DMS 273 (cell line): ENCODE results near the gene NUPR1.
"Not testable (repeated sequence)": the region's sequence is repeated elsewhere in the genome, so short reads cannot be mapped to it uniquely, and the experiment has no call there.

Experiments
- DNase-seq: peaks from one replicate; lab custom pipeline; 2025; ENCODE audit not compliant: unreplicated experiment; lab: John Stamatoyannopoulos, UW

Gene NUPR1, protein sequence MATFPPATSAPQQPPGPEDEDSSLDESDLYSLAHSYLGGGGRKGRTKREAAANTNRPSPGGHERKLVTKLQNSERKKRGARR

GRCh38 chr16:28538733-28539596 lies at the start of gene NUPR1:
TSS of gene NUPR1 (minus strand) at chr16:28538974. CDS start at chr16:28538907, 67 bp downstream.
- DNase-seq, result peak; percentile 96

DNA sequence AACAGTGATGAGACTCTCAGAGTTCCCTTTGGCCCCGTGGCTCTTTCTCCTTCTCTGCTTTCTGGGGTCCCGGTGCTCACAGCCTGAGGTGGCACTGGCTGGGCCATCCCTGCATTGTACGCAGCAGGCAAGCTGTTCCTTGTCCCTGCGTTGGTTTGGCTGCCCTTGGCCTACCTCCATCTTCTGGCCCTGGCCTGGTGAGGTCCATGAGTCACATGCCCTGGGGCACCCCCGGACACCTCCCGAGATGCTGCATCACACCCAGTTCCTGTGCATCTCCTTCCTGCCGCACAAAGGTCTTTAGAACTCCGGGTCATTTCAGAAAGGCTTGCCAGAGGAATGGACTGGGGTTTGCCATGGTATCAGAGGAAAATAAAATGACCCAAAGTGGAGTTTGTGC lies 48.6 kb upstream of the NUPR1 start:
- no peak for DNase-seq

- no peak for DNase-seq
Observed at GRCh38 chr16:28586466-28586865, 47.7 kb upstream of the NUPR1 start.

DNA sequence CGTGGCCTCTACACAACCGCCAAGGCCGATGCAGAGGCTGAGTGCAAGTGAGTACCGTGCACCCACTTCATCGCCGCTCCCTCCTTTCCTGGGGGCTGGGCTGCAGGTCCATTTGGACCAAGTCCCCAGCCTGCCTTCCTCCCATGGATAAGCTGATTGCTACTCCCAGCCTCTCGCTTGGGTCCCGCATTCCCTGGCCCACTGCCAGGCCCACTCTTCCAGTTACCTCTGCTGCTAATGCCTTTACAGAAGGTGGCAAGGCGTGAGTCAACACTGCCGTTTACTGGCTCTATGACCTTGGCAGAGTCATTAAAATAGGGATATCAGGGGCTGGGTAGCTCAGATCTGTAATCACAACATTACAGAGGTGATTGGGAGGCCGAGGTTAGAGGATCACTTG lies 46.9 kb upstream of the NUPR1 start:
- no peak for DNase-seq

- no peak for DNase-seq
Observed at GRCh38 chr16:28580726-28581315, 42.0 kb upstream of the NUPR1 start.

DNA sequence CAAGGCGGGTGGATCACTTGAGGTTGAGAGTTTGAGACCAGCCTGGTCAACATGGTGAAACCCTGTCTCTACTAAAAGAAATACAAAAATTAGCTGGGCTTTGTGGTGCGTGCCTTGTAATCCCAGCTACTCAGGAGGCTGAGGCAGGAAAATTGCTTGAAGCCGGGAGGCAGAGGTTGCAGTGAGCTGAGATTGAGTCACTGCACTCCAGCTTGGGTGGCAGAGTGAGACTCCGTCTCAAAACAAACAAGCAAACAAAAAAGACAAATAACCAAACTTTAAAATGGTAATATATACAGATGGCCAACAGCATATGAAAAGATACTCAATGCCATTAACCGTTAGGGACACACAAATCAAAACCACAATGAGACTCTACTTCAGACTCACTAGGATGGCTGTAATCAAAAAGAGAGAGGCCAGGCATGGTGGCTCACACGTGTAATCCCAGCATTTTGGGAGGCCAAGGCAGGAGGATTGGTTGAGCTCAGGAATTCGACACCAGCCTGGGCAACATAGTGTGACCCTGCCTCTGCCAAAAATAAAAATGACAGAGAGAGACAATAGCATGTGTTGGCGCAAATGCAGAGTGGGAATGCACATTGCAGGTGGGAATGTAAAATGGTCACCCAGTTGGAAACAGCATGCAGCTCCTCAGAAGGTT lies 36.8 kb upstream of the NUPR1 start:
- no peak for DNase-seq

DNA sequence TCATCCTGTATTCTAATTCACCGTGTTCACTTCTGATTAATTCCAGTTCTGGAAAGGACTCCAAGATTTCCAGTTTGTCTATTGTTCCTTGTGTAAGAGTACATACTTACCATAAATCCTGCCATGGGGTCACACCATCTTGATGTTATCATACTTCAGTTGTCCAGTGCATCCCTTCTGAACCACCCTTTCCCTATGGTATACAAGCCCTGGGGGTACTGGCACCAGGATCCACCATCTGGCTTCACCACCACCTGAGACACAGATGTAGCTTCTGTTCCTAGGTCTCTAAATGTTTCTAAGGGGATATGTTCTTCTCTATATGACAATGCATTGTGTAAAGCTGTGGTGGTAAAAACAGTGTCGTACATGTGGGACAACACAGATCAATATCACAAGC lies 36.2 kb upstream of the NUPR1 start:
- no peak for DNase-seq

- no peak for DNase-seq
Observed at GRCh38 chr16:28573738-28574718, 35.3 kb upstream of the NUPR1 start.

DNA sequence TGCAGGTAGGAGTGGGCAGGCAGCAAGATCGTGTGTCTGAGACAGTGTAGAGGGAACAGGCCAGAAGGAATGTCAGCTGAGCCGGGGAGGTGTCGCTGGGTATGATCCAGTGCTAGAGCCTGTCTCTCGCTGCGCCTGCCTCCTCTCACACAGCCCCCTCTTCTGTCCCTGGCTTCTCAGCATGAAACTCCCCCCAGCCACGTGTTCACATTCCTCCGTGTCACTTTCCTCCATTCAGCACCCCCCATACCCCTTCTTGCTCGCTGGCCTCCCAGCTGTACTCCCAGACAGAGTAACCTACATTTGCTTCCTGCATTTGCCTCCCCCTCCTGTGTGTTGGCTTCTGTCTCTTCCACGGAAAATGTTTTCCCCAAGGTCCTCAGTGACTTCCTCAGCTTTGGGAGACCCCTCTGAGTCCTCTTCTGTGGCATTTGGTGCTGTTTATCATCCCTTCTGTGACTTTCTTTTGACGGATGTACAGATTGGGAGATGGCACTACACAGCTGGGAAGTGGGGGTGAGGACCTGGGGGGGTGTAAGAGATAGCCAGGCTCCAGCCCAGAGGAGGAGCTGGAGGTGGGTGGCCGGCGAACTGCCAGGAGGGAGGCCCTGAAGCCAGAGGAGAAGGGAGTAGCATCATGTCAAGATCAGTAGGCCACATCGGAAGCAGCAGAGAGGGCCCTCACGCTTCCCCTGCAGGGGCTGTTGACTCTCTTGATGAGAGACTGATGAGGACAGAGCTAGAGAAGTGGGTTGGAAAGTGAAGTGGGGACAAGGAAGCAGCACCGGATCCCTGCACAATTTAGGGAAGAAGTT lies 34.1 kb upstream of the NUPR1 start:
- no peak for DNase-seq

- DNase-seq, result no peak
Observed at GRCh38 chr16:28569968-28570752, 31.4 kb upstream of the NUPR1 start.

DNA sequence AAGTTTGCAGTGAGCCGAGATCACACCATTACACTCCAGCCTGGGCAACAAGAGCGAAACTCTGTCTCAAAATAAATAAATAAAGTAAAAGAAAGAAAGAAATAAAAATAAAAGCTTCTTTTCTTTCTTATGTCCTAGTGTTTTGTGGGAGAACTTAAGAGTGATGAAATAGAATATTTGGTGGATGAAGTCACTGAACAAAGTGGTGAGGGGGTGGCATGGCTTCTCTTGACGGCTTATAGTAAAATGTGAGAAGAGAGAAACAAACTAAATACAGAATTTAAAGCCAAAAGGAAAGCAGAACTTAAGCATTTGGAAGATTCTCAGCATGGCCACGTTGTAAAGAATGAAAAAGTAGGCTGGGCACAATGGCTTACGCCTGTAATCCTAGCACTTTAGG lies 30.2 kb upstream of the NUPR1 start:
- DNase-seq, result no peak

DNA sequence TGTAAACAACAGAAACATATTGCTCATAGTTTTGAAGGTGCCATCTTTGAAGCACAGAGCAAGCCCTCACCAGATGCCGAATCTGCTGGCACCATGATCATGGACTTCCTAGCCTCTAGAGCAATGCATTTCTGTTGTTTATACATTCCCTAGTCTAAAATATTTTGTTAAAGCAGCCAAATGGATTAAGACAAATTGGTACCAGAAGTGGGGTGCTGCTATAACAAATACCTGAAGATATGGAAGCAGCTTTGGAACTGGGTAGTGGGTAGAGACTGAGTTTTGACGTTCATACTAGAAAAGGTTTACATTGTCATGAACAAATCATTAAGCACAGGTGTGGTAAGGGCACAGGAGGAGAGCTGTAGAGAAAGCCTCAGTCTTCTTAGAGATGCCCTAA lies 28.5 kb upstream of the NUPR1 start:
- DNase-seq, result no peak

DNA sequence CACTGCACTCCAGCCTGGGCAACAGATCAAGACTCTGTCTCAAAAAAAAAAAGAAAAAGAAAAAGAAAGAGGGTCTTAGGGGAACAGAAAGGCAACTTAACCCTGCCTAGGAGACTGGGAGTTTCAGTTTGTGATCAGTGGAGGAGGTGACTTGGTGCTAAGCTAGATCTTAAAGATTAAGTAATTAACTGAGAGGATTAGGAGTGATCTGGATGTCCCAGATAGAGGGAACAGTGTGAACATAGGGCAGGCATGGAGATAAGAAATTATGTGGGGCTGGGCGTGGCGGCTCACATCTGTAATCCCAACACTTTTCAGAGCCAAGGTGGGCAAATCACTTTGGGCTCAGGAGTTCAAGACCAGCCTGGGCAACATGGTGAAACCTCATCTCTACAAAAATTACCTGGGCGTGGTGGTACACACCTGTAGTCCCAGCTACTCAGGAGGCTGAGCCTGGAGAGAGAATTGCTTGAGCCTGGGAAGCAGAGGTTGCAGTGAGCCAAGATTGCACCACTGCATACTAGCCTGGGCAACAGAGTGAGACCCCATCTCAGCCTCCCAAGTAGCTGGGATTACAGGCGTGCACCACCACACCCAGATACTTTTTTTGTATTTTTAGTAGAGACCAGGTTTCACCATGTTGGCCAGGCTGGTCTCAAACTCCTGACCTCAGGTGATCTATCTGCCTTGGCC lies 27.6 kb upstream of the NUPR1 start:
- not testable (repeated sequence) for DNase-seq

DNA sequence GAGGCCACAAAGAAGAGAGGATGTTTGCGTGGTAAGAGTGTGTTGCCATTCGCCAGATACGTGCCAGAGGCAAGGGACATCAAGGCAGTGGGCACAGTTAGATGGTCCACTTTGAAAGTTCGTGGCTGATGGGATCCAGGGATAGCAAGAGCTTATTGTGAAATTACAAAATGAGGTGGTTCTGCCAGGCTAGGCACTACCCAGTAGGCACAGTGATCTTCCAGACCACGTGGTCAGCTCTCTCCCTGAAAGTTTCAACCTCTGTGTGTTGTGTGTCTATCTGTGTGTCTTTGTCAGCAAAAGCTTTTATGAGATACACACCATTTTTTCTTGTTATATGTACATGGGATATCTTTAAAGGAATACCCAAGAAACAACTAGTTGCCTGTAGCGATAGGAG lies 24.4 kb upstream of the NUPR1 start:
- no peak for DNase-seq

DNA sequence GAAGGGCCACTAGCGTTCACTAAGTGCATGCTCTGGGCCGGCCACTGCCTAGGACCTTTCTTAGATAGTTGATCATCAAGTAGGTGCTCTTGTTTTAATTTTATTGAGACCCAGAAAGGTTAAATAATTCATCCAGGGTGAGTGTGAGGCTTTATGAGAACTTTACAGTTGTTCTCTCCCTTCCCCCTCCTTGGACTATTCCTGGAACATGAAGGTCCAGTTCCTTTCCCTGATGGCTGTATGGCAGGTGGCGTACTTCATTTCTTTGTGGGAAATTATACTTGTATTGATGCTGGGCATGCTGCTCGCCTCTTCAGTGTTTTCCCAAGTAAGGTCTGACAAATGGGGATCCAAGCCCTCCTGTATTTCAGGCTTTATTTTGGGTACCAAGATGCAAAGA lies 23.4 kb upstream of the NUPR1 start:
- no peak for DNase-seq

- no peak for DNase-seq
Observed at GRCh38 chr16:28561557-28562187, 22.9 kb upstream of the NUPR1 start.

DNA sequence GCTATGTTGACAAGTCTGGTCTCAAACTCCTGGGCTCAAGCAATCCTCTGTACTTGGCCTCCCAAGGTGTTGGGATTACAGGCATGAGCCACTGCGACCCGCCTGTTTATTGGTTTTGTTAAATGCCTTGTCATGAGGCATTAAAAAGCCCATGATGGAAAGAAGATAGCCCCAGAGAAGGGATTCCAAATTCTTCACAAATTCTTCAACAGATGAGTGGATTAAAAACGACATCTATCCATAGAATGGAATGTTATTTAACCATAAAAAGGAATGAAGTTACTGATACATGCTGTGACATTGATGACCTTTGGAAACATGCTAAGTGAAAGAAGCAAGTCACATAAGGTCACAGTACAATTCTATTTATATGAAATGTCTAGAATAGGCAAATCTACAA lies 19.7 kb upstream of the NUPR1 start:
- DNase-seq, result no peak

DNA sequence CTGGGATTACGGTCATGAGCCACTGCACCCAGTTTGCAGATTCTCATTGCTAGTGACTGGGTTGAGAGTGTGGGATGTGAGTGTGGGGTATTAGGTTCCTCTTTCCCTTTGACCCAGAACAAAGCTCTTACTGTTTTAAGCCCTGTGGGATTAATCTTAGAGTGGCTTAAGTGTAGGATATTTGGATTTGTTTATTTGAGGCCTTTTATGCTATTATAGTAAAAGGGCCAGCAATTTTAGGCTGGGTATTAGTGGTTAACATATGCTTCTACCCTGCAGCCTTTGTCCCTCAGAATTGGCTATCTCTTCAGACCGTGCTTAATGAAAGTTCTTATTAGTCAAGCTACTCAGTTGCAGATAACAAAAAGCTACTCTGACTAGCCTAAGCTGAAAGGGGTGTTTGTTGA lies 18.1 kb upstream of the NUPR1 start:
- DNase-seq, result no peak
